ENCODE data around the gene BMP5.

The BMP5 gene

DNA sequence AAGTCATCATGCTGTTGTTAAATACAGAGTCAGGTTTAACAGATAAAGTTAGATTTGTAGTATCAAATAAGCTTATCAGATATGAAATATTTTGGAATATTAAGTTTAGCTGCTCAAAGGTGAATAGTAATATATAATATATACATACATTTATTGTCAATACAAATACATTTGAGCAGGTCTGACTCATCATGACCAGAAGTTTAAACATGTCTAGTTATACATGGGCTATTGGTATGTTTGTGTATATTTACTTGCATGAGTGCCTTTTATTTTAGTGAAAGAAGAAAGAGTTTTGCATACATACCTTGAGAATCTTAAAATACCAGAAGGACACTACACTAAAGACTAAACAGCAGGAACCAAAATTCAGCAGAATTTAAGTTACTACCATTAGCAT is 76.8 kb downstream of the BMP5 start:
- DNase-seq: no peak

DNA sequence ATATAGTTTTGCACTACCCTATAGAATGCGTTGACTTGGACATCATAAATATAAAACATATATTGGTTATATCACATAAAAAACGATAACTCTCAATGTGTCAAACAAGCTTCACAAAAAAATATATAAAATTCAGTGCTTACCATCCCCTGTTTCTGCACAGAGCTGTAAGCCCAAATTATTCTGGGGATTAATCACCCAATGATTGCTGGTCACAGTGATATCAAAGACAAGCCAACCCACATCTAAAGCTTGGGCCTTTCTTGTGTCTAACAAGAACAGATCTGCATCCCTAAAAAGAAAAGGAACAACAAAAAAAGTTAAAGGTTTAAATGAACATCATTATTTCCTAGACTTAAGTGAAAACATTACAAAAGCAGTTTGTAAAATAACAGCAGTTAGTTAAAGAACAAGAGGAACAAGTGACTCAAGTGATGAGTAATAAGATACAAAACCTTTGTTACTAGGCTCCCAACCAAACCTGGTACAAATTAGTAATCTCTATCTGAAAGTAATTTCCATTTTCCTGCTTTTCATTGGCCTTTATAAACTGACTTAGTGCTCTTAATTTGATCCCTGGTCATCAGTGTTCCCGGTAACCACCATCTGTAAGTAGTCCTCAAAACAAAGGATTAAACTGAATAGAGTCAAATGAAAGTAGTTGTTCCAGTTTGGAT is 81.1 kb downstream of the BMP5 start:
- no peak for DNase-seq

DNA sequence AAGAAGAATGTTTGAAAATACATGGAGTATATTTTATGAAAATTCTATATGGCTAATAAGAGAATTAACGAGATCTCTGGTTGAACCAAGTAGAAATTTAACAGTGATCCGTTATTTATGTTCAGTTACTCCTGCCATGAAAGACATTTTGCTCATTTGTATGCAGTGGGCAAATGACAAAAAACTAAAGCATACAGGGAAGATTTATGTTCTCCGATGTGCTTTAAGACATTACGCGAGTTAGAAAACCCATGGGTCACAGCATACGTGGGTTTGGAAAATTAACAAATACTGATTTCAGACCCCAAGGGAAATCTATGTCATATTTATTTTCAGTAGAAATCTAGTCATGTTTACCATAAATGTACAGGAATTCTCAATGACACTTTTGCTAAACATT is 90.1 kb downstream of the BMP5 start:
- no peak for DNase-seq

- no peak for DNase-seq
Measured at GRCh38 chr6:55782275-55782674, 93.1 kb downstream of the BMP5 start.

DNA sequence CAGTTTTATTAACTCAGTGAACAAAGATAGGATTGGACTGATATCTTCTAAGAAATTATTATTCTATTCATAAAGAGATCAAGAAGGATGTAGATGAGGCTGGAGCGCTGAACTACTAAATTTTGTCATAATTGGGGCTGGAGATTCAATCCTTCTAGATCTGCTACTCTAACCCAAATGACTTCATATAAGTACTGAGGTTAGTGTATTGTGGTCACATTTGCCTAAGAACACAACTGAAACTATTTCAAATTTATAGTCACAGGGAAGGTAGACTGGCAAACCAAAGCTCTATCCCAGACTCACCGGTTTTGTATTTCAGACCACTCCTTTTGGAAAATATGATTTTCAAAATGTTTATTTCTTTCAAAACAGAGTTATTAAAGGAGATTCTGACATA is 96.7 kb downstream of the BMP5 start:
- DNase-seq: no peak

DNA sequence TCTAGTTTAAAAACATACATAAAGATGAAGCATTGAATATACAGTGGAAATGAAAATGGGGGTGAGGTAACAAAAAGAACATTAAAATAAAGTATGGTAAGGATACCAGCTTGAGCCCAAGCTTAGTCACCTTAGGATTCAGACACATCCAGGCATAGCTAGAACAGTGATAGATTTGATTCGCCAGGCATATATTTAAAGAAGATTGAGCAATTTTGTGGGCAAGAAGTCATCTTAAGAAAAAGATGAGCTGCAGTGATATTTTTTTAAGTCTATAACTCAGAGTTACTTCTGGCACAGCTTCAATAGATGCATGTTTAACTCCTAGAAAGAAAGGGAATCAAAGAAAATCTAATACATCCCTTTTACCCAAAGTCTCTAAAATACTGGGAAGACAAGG is 97.9 kb downstream of the BMP5 start:
- DNase-seq: no peak

DNA sequence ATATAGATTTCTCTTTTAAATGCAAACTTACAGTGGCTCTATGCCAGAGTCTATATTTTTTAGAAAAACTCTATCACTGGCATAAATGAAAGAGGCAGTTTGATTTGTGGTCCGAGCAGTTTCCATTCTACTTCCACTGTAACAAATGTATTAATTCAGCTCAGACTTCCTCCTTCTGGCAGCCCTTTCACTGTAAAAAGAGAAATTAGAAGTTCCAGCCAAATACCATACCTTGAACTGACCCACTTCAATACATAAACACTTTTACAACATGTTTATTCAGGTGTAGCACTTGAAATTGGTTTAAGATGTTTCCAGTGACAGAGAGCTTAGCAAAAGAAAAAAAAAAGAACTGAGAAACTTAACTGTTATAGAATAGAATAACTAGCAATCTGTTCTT is 99.3 kb downstream of the BMP5 start:
- DNase-seq: no peak

- DNase-seq: no peak
Measured at GRCh38 chr6:55775029-55775318, 100.4 kb downstream of the BMP5 start.

- no peak for DNase-seq
Measured at GRCh38 chr6:55774286-55775028, 100.9 kb downstream of the BMP5 start.

GRCh38 chr6:55773620-55774216 is 101.7 kb downstream of the BMP5 start:
- DNase-seq: no peak

DNA sequence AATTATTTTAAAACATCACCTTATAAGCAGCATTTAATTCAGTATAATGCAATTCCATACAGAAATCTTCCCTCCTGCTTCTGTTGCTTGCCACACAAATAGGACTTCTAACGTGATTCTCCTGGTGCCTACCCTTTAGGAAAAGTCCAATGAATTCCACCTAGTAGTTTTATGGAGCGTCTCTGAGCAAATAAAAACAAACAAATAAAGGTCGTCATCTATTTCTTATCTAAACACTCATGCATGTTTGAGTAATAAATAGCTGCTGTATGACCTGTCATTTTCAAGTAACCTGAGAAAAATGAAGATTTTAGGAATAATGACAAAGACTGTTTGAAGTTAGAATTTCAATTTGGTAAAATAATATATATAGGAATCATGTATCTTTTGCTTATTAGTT is 102.7 kb downstream of the BMP5 start:
- DNase-seq: no peak

DNA sequence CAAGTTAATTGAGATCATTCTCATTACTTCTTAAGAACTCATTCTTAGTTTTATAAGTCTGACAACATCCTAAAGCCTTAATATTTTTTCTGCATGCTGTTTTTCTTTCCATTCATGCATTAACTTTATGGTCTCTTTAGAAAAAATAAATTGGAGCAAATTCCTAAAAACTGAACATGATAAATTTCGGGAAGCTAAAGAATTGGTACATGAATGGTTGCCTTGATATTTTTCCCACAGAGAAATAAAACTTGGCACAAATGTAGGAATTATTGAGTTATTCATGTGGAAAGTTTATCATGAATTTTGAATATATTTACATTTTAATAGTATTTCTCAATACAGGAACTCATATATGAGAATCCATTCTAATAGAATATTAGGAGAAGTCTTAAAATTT is 115.9 kb downstream of the BMP5 start:
- DNase-seq: no peak

- DNase-seq: no peak
Measured at GRCh38 chr6:55758156-55758937, 117.0 kb downstream of the BMP5 start.

- peak; percentile 49 for DNase-seq
Measured at GRCh38 chr6:55756531-55757031, 118.8 kb downstream of the BMP5 start.

- no peak for DNase-seq
Measured at GRCh38 chr6:55748880-55749279, 126.5 kb downstream of the BMP5 start.

- DNase-seq: no peak
Measured at GRCh38 chr6:55746473-55746872, 128.9 kb downstream of the BMP5 start.

DNA sequence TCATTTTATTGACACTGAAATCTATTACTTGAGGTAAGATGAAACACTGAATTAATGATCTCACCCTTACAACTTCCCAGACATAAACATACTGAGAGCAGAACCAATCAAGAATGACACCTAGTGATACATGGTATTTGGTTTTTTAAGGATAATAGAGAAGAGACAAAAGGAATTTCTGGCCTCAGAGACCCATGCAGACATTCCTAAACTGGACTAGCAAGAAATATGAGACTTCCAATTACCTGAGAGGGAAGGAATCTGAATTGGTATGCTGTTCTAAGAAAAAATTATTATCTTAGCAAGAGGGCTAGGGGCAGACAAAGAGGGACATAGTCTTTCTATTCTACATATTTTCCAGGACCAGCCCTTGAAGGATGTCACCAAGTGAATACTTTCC is 141.1 kb downstream of the BMP5 start:
- DNase-seq: no peak

- no peak for DNase-seq
Measured at GRCh38 chr6:55729665-55730064, 145.7 kb downstream of the BMP5 start.

GRCh38 chr6:55726144-55726543 is 149.2 kb downstream of the BMP5 start:
- no peak for DNase-seq

GRCh38 chr6:55714831-55715230 is 160.6 kb downstream of the BMP5 start:
- DNase-seq: no peak

GRCh38 chr6:55713436-55713835 is 162.0 kb downstream of the BMP5 start:
- DNase-seq: no peak

GRCh38 chr6:55708711-55709110 is 166.7 kb downstream of the BMP5 start:
- no peak for DNase-seq

Measured in femur (tissue), 1 donor.